ENCODE measurements around the gene CPNE1.

Gene CPNE1

GRCh38 chr20:35661908-35662307 lies 2.8 kb downstream of the CPNE1 start:
- intact Hi-C loops (cut with DNase I) = loop anchor here (5.0 to 10.0 kb wide), 2 partner anchors 47 to 80 kb away; partner anchors contain the start of genes RBM39 and SPAG4
- no peak for DNase-seq

GRCh38 chr20:35661053-35661452 lies 3.6 kb downstream of the CPNE1 start:
- intact Hi-C loops (cut with DNase I) = loop anchor here (5.0 to 10.0 kb wide), 2 partner anchors 46 to 81 kb away; partner anchors contain the start of genes RBM39 and SPAG4
- DNase-seq = no peak

GRCh38 chr20:35660122-35660937 lies 4.4 kb downstream of the CPNE1 start:
- intact Hi-C loops (cut with DNase I) = loop anchor here (5.0 to 10.0 kb wide), 2 partner anchors 46 to 82 kb away; partner anchors contain the start of genes RBM39 and SPAG4
- no peak for DNase-seq

- DNase-seq = no peak
- intact Hi-C loops (cut with DNase I) = no loop called here
Observed at GRCh38 chr20:35657271-35657670, 7.4 kb downstream of the CPNE1 start.

- intact Hi-C loops (cut with DNase I) = no loop called here
- DNase-seq = no peak
Observed at GRCh38 chr20:35654415-35654814, 10.3 kb downstream of the CPNE1 start.

- DNase-seq = no peak
- intact Hi-C loops (cut with DNase I) = no loop called here
Observed at GRCh38 chr20:35653893-35654292, 10.8 kb downstream of the CPNE1 start.

GRCh38 chr20:35653430-35653734 lies 11.3 kb downstream of the CPNE1 start:
- intact Hi-C loops (cut with DNase I) = no loop called here
- no peak for DNase-seq

- intact Hi-C loops (cut with DNase I) = no loop called here
Observed at GRCh38 chr20:35652641-35653429, 11.9 kb downstream of the CPNE1 start.

GRCh38 chr20:35651958-35652357 lies 12.7 kb downstream of the CPNE1 start:
- intact Hi-C loops (cut with DNase I) = no loop called here
- no peak for DNase-seq

More at GRCh38 chr20:35652641-35653429, 11.9 kb downstream of the CPNE1 start:
- no peak for DNase-seq

GRCh38 chr20:35650632-35651031 lies 14.1 kb downstream of the CPNE1 start:
- no peak for DNase-seq
- intact Hi-C loops (cut with DNase I) = no loop called here

- intact Hi-C loops (cut with DNase I) = no loop called here
- peak in 7 of 42 donors; percentile 13 to 58 (median 22) for DNase-seq
Observed at GRCh38 chr20:35648836-35649235, 15.9 kb downstream of the CPNE1 start.

GRCh38 chr20:35644806-35645205 lies 19.9 kb downstream of the CPNE1 start:
- intact Hi-C loops (cut with DNase I) = no loop called here
- DNase-seq = no peak

- DNase-seq = no peak
- intact Hi-C loops (cut with DNase I) = no loop called here
Observed at GRCh38 chr20:35643045-35643444, 21.7 kb downstream of the CPNE1 start.

GRCh38 chr20:35641743-35642142 lies 23.0 kb downstream of the CPNE1 start:
- intact Hi-C loops (cut with DNase I) = no loop called here
- DNase-seq = no peak

GRCh38 chr20:35640724-35641123 lies 24.0 kb downstream of the CPNE1 start:
- no peak for DNase-seq
- intact Hi-C loops (cut with DNase I) = no loop called here

GRCh38 chr20:35638751-35639150 lies 25.9 kb downstream of the CPNE1 start:
- intact Hi-C loops (cut with DNase I) = no loop called here
- DNase-seq = no peak

GRCh38 chr20:35637276-35637675 lies 27.4 kb downstream of the CPNE1 start:
- intact Hi-C loops (cut with DNase I) = no loop called here
- DNase-seq = peak in 25 of 42 donors; percentile 19 to 79 (median 48)

- DNase-seq = no peak
- intact Hi-C loops (cut with DNase I) = no loop called here
Observed at GRCh38 chr20:35636095-35636494, 28.6 kb downstream of the CPNE1 start.

GRCh38 chr20:35635652-35636051 lies 29.0 kb downstream of the CPNE1 start:
- intact Hi-C loops (cut with DNase I) = no loop called here

GRCh38 chr20:35632539-35633115 lies 32.1 kb downstream of the CPNE1 start:
- intact Hi-C loops (cut with DNase I) = no loop called here
- no peak for DNase-seq

More at GRCh38 chr20:35635652-35636051, 29.0 kb downstream of the CPNE1 start:
- DNase-seq = no peak

All from head of caudate nucleus (tissue), 42 donors.